K562 treated with DMSO at 1 percent for 24 hours (cell line): ENCODE results near the gene CCDC159. TPM values are rescaled to one million over a fixed set of nuclear protein-coding genes. Genes with fewer than 3 reads are reported as not detected.

Source experiments
- total RNA-seq: library from RNA; unstranded; fragments of 300-600 nt; gene quantifications from 2 replicates; pipeline ENCODE4 v1.2.3, GENCODE V29; 2022; ENCODE audit warnings: low read depth; ENCODE audit not compliant: insufficient read depth

The CCDC159 gene, protein sequence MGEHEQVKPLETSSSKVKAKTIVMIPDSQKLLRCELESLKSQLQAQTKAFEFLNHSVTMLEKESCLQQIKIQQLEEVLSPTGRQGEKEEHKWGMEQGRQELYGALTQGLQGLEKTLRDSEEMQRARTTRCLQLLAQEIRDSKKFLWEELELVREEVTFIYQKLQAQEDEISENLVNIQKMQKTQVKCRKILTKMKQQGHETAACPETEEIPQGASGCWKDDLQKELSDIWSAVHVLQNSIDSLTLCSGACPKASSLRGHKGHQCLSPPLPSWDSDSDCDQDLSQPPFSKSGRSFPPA
- total RNA-seq, result 14.3 and 19.7 TPM in 2 replicates

DNA sequence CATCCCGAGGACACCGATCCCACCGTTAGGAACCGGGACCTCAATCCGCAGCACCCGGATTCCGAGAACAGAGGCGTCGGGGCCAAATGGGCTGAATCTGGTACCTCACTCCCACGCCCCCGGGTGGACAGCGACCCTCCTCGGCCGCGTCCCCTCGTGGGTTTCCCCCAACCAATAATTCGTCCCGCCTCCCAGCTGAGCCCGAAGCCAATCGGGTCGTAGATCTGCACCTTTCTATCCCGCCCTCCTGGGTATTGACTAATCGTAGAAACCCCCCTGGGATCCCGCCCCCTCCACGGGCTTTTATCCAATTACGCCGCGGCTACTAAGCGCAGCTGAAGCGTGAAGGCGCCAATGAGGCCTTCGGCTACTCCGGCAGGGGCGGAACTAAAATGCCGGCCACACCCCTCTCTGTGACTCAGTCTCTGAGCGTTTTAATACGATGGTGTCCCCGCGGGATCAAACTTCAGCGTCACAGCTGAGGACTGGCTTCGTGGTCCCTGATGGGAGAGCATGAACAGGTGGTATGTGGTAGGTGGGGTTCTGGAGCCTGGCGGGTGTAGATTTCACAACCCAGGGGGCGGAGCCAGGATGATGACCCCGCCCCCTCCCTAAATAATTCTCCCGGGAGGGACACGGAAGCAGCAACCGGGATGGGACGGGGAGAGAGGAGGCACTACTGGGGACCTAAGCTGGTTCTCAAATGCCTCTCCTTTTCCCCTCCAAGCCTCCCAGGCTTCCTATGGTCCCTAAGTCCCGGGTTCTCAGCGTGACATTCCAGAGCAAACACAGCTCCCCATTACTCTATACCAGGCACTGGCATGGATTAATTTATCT is at the start of gene CCDC159, which contains the start of gene TMEM205:
CCDC159 (plus strand) TSS at position 416 of the 837 bp plus-strand sequence; CDS start at position 504, 88 bp downstream.
TMEM205 (minus strand) TSS at position 165 of the 837 bp plus-strand sequence. CDS start 649 bp downstream, outside the sequence.

DNA sequence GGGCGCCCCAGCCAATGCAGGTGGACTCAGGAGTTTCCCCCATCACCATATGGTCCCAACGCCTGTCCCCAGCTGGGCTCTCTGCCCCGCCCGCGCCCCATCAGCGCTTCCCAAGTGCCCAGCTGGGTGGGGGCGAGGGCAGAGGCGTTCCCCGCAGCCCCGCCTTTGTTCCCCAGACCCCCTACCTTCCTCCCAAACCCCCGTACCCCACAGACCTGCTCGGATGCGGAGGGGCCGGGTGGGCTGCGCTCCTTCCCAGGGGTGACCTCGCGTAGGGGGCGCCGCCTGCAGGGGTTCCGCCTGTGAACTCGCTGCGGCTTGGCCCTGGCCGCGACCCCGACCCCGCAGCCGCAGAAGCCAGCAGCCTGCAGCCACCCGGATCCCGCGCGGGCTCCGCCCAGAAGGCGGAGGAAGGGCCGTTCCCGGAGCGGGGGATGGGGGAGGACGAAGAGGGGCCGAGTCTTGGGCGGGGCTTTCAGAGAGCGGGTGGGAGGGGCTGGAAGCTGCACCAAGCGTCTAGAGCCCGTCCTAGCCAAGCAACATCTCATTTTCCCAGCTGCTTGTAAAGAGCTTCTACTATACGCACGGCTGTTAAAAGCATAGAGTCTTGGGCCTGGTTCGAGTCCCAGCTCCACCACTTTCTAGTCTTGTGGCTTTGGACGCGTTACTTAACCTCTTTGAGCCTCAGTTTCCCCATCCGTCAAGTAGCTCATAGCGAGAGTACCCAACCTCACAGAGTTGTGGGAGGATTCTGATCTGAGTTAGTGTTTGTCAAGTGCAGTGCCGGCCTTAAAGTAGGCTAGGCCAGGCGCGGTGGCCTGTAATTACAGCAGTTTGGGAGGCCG is 6.8 kb upstream of the CCDC159 start, which contains the start of gene RAB3D:
RAB3D (minus strand) TSS at position 404 of the 845 bp plus-strand sequence. CDS start 2,258 bp downstream, outside the sequence.

GRCh38 chr19:11355160-11356073 is 9.1 kb downstream of the CCDC159 start, which contains the start of gene PLPPR2:
TSS of gene PLPPR2 (plus strand) at chr19:11355432. CDS start at chr19:11357674, 2,242 bp downstream.

GRCh38 chr19:11374433-11375142 is 28.3 kb downstream of the CCDC159 start, which contains the start of gene SWSAP1:
TSS of gene SWSAP1 (plus strand) at chr19:11374666. CDS start at chr19:11374681, 15 bp downstream.

Other genes starting within 250 kb of the CCDC159 start
- 40.1 and 40.5 TPM in 2 replicates for gene SPC24, start 190.7 kb upstream of the CCDC159 start, total RNA-seq
- 44.3 and 58.6 TPM in 2 replicates for gene KANK2, start 149.0 kb upstream of the CCDC159 start, total RNA-seq
- not detected in 2 replicates for gene ANGPTL8, start 106.9 kb upstream of the CCDC159 start, total RNA-seq
- 12.1 and 12.5 TPM in 2 replicates for gene DOCK6, start 84.0 kb upstream of the CCDC159 start, total RNA-seq
- not detected in 2 replicates for gene TSPAN16, start 50.4 kb upstream of the CCDC159 start, total RNA-seq
- gene RAB3D, start 6.9 kb upstream of the CCDC159 start, total RNA-seq, result 5.1 and 5.7 TPM in 2 replicates
- 107 and 112 TPM in 2 replicates for gene TMEM205, start 251 bp upstream of the CCDC159 start, total RNA-seq
- gene PLPPR2, start 8.9 kb downstream of the CCDC159 start, total RNA-seq, result 41.0 and 41.2 TPM in 2 replicates
- gene SWSAP1, start 28.1 kb downstream of the CCDC159 start, total RNA-seq, result 3.0 and 5.2 TPM in 2 replicates
- 14.7 and 15.9 TPM in 2 replicates for gene EPOR, start 37.8 kb downstream of the CCDC159 start, total RNA-seq
- gene RGL3, start 72.8 kb downstream of the CCDC159 start, total RNA-seq, result 1.6 and 2.7 TPM in 2 replicates
- 0.50 and 1.2 TPM in 2 replicates for gene ODAD3, start 88.6 kb downstream of the CCDC159 start, total RNA-seq
- 404 and 415 TPM in 2 replicates for gene PRKCSH, start 89.1 kb downstream of the CCDC159 start, total RNA-seq
- 0.05 TPM in 1 of 2 replicates, not detected in the other for gene ELAVL3, start 134.5 kb downstream of the CCDC159 start, total RNA-seq
- 11.6 and 20.0 TPM in 2 replicates for gene ZNF653, start 159.3 kb downstream of the CCDC159 start, total RNA-seq
- 46.1 and 50.7 TPM in 2 replicates for gene ECSIT, start 182.6 kb downstream of the CCDC159 start, total RNA-seq
- 4.3 and 7.9 TPM in 2 replicates for gene CNN1, start 192.3 kb downstream of the CCDC159 start, total RNA-seq
- 141 and 149 TPM in 2 replicates for gene ELOF1, start 212.7 kb downstream of the CCDC159 start, total RNA-seq
- 26.9 and 28.5 TPM in 2 replicates for gene ACP5, start 231.1 kb downstream of the CCDC159 start, total RNA-seq